CD14-positive monocyte (primary cell): ENCODE data around the gene HIGD1A. TPM values are rescaled to one million over a fixed set of nuclear protein-coding genes. Genes with fewer than 3 reads are reported as not detected.

Experiments
- DNase-seq, 3 donors: peaks; one replicate each; pipeline ENCODE4 v3.0.0-alpha.2; 2011 to 2022
- H2AFZ ChIP-seq: 2 replicates; pipeline ENCODE4 v1.6.0; 2012; ENCODE audit warnings: mild to moderate bottlenecking, low read depth, low read length, inconsistent platforms; ENCODE audit not compliant: insufficient read depth, poor library complexity, severe bottlenecking
- H3K27ac ChIP-seq, 2 donors: 1 replicate in 1 of 2; 2 replicates in 1 of 2; pipeline ENCODE4 v1.5.1; 2012 to 2013; ENCODE audit warnings: low read length in 2 of 2, control low read depth in 1 of 2, inconsistent platforms in 1 of 2, low read depth in 1 of 2, mild to moderate bottlenecking in 1 of 2
- H3K27me3 ChIP-seq, 2 donors: one replicate each; pipeline versions ENCODE4 v1.6.0 to v1.6.1; 2011 to 2013; ENCODE audit warnings: low read length in 2 of 2; ENCODE audit not compliant: control insufficient read depth in 2 of 2, insufficient read depth in 2 of 2
- H3K36me3 ChIP-seq, 2 donors: replicated peaks in 1 of 2; 1 replicate in 1 of 2; 2 replicates in 1 of 2; pipeline versions ENCODE4 v1.5.1 to v1.6.1; 2012 to 2013; ENCODE audit warnings: low read length in 2 of 2, control low read depth in 1 of 2, inconsistent platforms in 1 of 2, mild to moderate bottlenecking in 1 of 2; ENCODE audit not compliant: insufficient read depth in 2 of 2, control insufficient read depth in 1 of 2
- H3K4me1 ChIP-seq, 2 donors: 1 replicate in 1 of 2; 2 replicates in 1 of 2; pipeline versions ENCODE4 v1.5.1 to v1.6.1; 2012 to 2013; ENCODE audit warnings: low read length in 2 of 2, control low read depth in 1 of 2, inconsistent platforms in 1 of 2, mild to moderate bottlenecking in 1 of 2, moderate library complexity in 1 of 2; ENCODE audit not compliant: insufficient read depth in 2 of 2, control insufficient read depth in 1 of 2
- H3K4me2 ChIP-seq: replicated peaks from 2 replicates; pipeline ENCODE3; 2012; ENCODE audit warnings: low read length, moderate library complexity, mild to moderate bottlenecking; ENCODE audit not compliant: poor library complexity, severe bottlenecking; ENCODE audit errors: extremely low read depth
- H3K4me3 ChIP-seq, 3 experiments: fragments of 200-600 bp in 1 of 3; sonication (generic) in 1 of 3; replicated peaks in 1 of 3; 1 replicate in 2 of 3; 2 replicates in 1 of 3; pipeline ENCODE4 v1.5.1; 2011 to 2013; ENCODE audit warnings: low read length in 3 of 3, mild to moderate bottlenecking in 3 of 3, control low read depth in 2 of 3, low read depth in 2 of 3, inconsistent platforms in 1 of 3, moderate library complexity in 1 of 3
- H3K79me2 ChIP-seq: 2 replicates; pipeline ENCODE4 v1.6.0; 2012; ENCODE audit warnings: mild to moderate bottlenecking, control low read depth, inconsistent platforms, low read length, moderate library complexity; ENCODE audit not compliant: insufficient read depth
- H3K9ac ChIP-seq: 2 replicates; pipeline ENCODE4 v1.6.0; 2017; ENCODE audit warnings: low read length, mild to moderate bottlenecking; ENCODE audit not compliant: insufficient read depth, poor library complexity, severe bottlenecking
- H3K9me3 ChIP-seq, 2 donors: replicated peaks in 1 of 2; 1 replicate in 1 of 2; 2 replicates in 1 of 2; pipeline versions ENCODE4 v1.5.1 to v1.6.1; 2012 to 2013; ENCODE audit warnings: low read length in 2 of 2, control low read depth in 1 of 2; ENCODE audit not compliant: control insufficient read depth in 1 of 2, insufficient read depth in 1 of 2
- H4K20me1 ChIP-seq: 2 replicates; pipeline ENCODE4 v1.6.0; 2012; ENCODE audit warnings: mild to moderate bottlenecking, low read length, control low read depth, moderate library complexity; ENCODE audit not compliant: insufficient read depth
- H3K27ac Mint-ChIP-seq, 7 donors: one replicate each; pipeline ENCODE4 v1.8.0; 2020; ENCODE audit warnings: mild to moderate bottlenecking in 7 of 7, mixed read lengths in 7 of 7, moderate library complexity in 6 of 7, inconsistent platforms in 2 of 7
- H3K27me3 Mint-ChIP-seq, 3 donors: one replicate each; pipeline ENCODE4 v1.8.0; 2021 to 2022; ENCODE audit warnings: low read depth in 3 of 3, mild to moderate bottlenecking in 3 of 3, mixed read lengths in 3 of 3, moderate library complexity in 3 of 3, inconsistent platforms in 1 of 3
- H3K36me3 Mint-ChIP-seq, 2 donors: one replicate each; pipeline ENCODE4 v1.8.0; 2020; ENCODE audit warnings: mixed read lengths in 2 of 2, inconsistent platforms in 1 of 2, mild to moderate bottlenecking in 1 of 2
- H3K4me1 Mint-ChIP-seq: one replicate; pipeline ENCODE4 v1.8.0; 2020; ENCODE audit warnings: mild to moderate bottlenecking, mixed read lengths
- H3K4me3 Mint-ChIP-seq, 2 donors: one replicate each; pipeline ENCODE4 v1.8.0; 2020; ENCODE audit warnings: mild to moderate bottlenecking in 2 of 2, mixed read lengths in 2 of 2, moderate library complexity in 1 of 2
- H3K9me3 Mint-ChIP-seq, 7 donors: one replicate each; pipeline ENCODE4 v1.8.0; 2020 to 2022; ENCODE audit warnings: mixed read lengths in 7 of 7, mild to moderate bottlenecking in 6 of 7, moderate library complexity in 6 of 7, inconsistent platforms in 2 of 7
- CTCF ChIP-seq: fragments of 200-600 bp; IDR thresholded peaks from one replicate; pipeline ENCODE4 v1.8.0; 2022; ENCODE audit warnings: antibody characterized with exemption, mild to moderate bottlenecking
- WGBS: methylation state at CpG from one replicate; pipeline ENCODE4 v1.1.5; 2013; ENCODE audit warnings: missing lambda C conversion rate; ENCODE audit not compliant: insufficient coverage; 5-methylcytosine and 5-hydroxymethylcytosine counted together
- intact Hi-C, 2 donors: fragments of 100-400 bp; cut with micrococcal nuclease; formaldehyde crosslinking; loops; one replicate each; pipeline versions ENCODE4 v1.15.0 to v1.15.1; 2023
- polyA plus RNA-seq, 3 donors: library from polyadenylated mRNA; depleted of rRNA in 1 of 3; unstranded in 2 of 3; stranded (reverse) in 1 of 3; fragments of 300-500 nt in 2 of 3; fragments of >200 nt in 1 of 3; fragmentation: Illumina TruSeq in 2 of 3; gene quantifications; 1 replicate in 2 of 3; 2 replicates in 1 of 3; pipeline ENCODE4 v1.2.3, GENCODE V29; 2012 to 2021

HIGD1A gene
- polyA plus RNA-seq, 3 donors: 34.8 to 115 (median 104) TPM

DNA sequence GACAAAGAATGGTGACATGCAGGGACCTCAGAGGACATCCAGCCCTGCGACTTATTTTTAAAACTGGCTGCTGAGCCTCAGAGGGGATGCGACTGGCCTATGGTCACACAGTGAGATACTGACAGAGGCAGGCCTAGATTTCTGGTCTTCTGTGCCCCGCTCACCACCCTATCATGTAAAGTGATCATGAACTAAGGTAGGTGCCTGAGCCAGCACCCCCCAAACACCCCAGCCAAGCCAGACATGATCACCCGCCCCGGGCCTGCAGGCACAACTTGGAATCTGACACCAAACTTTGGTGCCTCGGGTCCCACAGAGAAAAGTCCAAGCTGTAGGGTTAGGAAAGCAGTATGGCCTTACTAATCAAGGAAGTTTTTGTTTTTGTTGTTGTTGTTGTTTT lies 67.8 kb downstream of the HIGD1A start:
- no peaks in the 10 kb centered on the region for H3K36me3 ChIP-seq
- H3K27ac ChIP-seq: no peak overlapping the region
- Mint-ChIP-seq H3K4me3 (no peak overlapping the region), H3K27me3 (peaks cover 0 to 5% (median 2%) of the 10 kb centered on the region in 3 donors), H3K36me3 (no peaks in the 10 kb centered on the region), H3K9me3 (peaks cover 0 to 2% (median 0%) of the 10 kb centered on the region in 7 donors), H3K4me1 (peaks cover 15% of the 10 kb centered on the region), H3K27ac (no peak overlapping the region)
- WGBS: 100% methylated on average over 2 of the region's 6 CpGs
- no peaks in the 10 kb centered on the region for H4K20me1 ChIP-seq
- H3K79me2 ChIP-seq: no peaks in the 10 kb centered on the region
- intact Hi-C loops: no loop called here
- no peak for DNase-seq
- H3K4me1 ChIP-seq: peaks cover 7 to 8% of the 10 kb centered on the region in 2 donors
- no peak overlapping the region for H3K9ac ChIP-seq
- TF ChIP-seq CTCF: no peak
- H3K4me2 ChIP-seq: no peak overlapping the region
- no peak overlapping the region for H2AFZ ChIP-seq
- no peaks in the 10 kb centered on the region for H3K27me3 ChIP-seq
- no peak overlapping the region for H3K4me3 ChIP-seq
- no peaks in the 10 kb centered on the region for H3K9me3 ChIP-seq

DNA sequence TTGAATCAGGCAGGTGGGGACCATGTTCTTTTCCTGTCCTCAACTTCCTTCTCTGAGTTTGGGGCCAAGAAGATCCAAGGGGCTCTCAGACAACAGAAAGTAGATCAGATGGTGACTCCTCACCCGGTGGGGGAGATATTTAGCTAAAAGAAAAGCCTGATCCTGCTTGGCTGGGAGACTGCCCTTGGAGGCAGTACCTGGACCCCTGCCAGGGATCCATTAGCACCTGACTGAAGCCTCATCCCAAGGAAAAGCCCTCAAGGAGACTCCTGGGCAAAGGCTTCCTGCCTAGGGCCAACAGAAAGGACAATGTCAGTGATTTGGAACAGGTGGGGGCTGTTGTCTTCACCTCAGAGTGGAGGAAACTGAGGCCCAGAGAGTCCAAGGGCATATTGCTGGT lies 68.2 kb downstream of the HIGD1A start:
- intact Hi-C loops: no loop called here
- TF ChIP-seq CTCF: no peak
- Histone ChIP-seq H2AFZ (no peak overlapping the region), H3K4me3 (no peak overlapping the region), H3K36me3 (no peaks in the 10 kb centered on the region), H3K4me1 (peaks cover 7 to 8% of the 10 kb centered on the region in 2 donors), H3K27ac (no peak overlapping the region), H3K9ac (no peak overlapping the region), H3K4me2 (no peak overlapping the region), H4K20me1 (no peaks in the 10 kb centered on the region), H3K27me3 (no peaks in the 10 kb centered on the region), H3K9me3 (no peaks in the 10 kb centered on the region), H3K79me2 (no peaks in the 10 kb centered on the region)
- Mint-ChIP-seq H3K9me3 (peaks cover 0 to 2% (median 0%) of the 10 kb centered on the region in 7 donors), H3K27ac (no peak overlapping the region), H3K4me3 (no peak overlapping the region), H3K36me3 (no peaks in the 10 kb centered on the region), H3K4me1 (peaks cover 15% of the 10 kb centered on the region), H3K27me3 (peaks cover 0 to 5% (median 2%) of the 10 kb centered on the region in 3 donors)
- no peak for DNase-seq
- no CpG with 5 or more reads among the region's 1 CpG for WGBS
